OCI-LY1 (cell line): ENCODE results near the gene COP1.

Source experiments
- H2AFZ ChIP-seq: fragments of 200-600 bp; sonication (generic), shearing (Covaris generic); 2 replicates; pipeline ENCODE4 v1.6.0; 2014; ENCODE audit warnings: antibody characterized with exemption, mild to moderate bottlenecking, low read length
- H3F3A ChIP-seq: fragments of 200-600 bp; sonication (generic), shearing (Covaris generic); 2 replicates; pipeline ENCODE4 v1.6.0; 2014; ENCODE audit warnings: mild to moderate bottlenecking, antibody characterized with exemption, low read length, moderate library complexity; ENCODE audit not compliant: insufficient read depth
- H3K27ac ChIP-seq: fragments of 200-600 bp; sonication (generic); 2 replicates; pipeline ENCODE4 v1.5.1; 2014; ENCODE audit warnings: low read length, mixed run types, mild to moderate bottlenecking, low read depth; ENCODE audit not compliant: poor library complexity, severe bottlenecking
- H3K27me3 ChIP-seq: fragments of 200-600 bp; sonication (generic); 2 replicates; pipeline ENCODE4 v1.6.0; 2014; ENCODE audit warnings: antibody characterized with exemption, mild to moderate bottlenecking, low read length, moderate library complexity; ENCODE audit not compliant: insufficient read depth
- H3K36me3 ChIP-seq: fragments of 200-600 bp; sonication (generic); 2 replicates; pipeline ENCODE4 v1.6.1; 2014; ENCODE audit warnings: mild to moderate bottlenecking, antibody characterized with exemption, low read length, moderate library complexity, mixed read lengths; ENCODE audit not compliant: insufficient read depth
- H3K4me1 ChIP-seq: fragments of 200-600 bp; sonication (generic); 2 replicates; pipeline ENCODE4 v1.5.1; 2014; ENCODE audit warnings: mild to moderate bottlenecking, low read length, moderate library complexity; ENCODE audit not compliant: insufficient read depth, severe bottlenecking
- H3K4me2 ChIP-seq: fragments of 200-600 bp; sonication (generic), shearing (Covaris generic); 2 replicates; pipeline ENCODE4 v1.6.1; 2014; ENCODE audit warnings: low read length
- H3K4me3 ChIP-seq: fragments of 200-600 bp; sonication (generic); 2 replicates; pipeline ENCODE4 v1.5.1; 2014; ENCODE audit warnings: low read length, low read depth, mild to moderate bottlenecking, mixed read lengths; ENCODE audit not compliant: poor library complexity, severe bottlenecking
- H3K79me2 ChIP-seq: fragments of 200-600 bp; shearing (Covaris generic); 2 replicates; pipeline ENCODE4 v1.6.1; 2016; ENCODE audit warnings: mixed run types, low read length, mixed read lengths; ENCODE audit not compliant: insufficient read depth
- H3K9ac ChIP-seq: fragments of 200-600 bp; sonication (generic), shearing (Covaris generic); 2 replicates; pipeline ENCODE4 v1.6.1; 2014; ENCODE audit warnings: mild to moderate bottlenecking, low read length, mixed read lengths
- H3K9me2 ChIP-seq: fragments of 200-600 bp; sonication (generic), shearing (Covaris generic); 2 replicates; pipeline ENCODE4 v1.6.1; 2014; ENCODE audit warnings: low read depth, mild to moderate bottlenecking, low read length, mixed read lengths
- H3K9me3 ChIP-seq: fragments of 200-600 bp; shearing (Covaris generic); 2 replicates; pipeline ENCODE4 v1.6.1; 2014; ENCODE audit warnings: low read length, mixed read lengths
- H4K20me1 ChIP-seq: fragments of 200-600 bp; sonication (generic), shearing (Covaris generic); 2 replicates; pipeline ENCODE4 v1.6.0; 2016; ENCODE audit warnings: mild to moderate bottlenecking, low read length; ENCODE audit not compliant: insufficient read depth
- EZH2 ChIP-seq: fragments of 200-600 bp; sonication (generic), shearing (Covaris generic); IDR thresholded peaks from 2 replicates; pipeline ENCODE4 v1.8.0; 2017; ENCODE audit warnings: borderline replicate concordance, mixed run types, mild to moderate bottlenecking, antibody characterized with exemption, low read length, moderate library complexity, mixed read lengths
- TF ChIP-seq, protein P1 (sequence below): fragments of 200-600 bp; sonication (generic), shearing (Covaris generic); IDR thresholded peaks from 2 replicates; pipeline ENCODE4 v1.5.1; 2017; ENCODE audit warnings: mild to moderate bottlenecking, antibody characterized with exemption, low read length, moderate library complexity, mixed read lengths

Gene COP1

DNA sequence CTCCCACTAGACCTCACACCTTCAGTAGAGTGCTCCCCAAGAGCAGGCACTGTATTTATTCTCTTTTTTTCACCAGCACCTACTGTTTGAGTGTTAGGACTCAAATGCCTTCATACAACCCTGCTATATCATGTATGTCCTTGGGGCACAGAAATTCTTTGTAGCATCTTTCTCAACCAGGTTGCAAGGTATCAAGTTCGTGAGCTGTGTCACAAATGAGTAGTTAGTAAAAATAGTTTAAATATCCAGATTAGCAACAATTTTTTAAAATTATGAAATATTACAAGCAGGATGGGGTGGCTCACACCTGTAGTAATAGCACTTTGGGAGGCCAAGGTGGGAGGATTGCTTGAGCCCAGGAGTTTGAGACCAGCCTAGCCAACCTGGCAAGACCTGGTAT is 311.1 kb downstream of the COP1 start:
- Histone ChIP-seq H3K36me3 (no peaks in the 10 kb centered on the region), H3F3A (no peaks in the 10 kb centered on the region), H3K27me3 (no peaks in the 10 kb centered on the region), H2AFZ (no peak overlapping the region), H3K9me3 (no peaks in the 10 kb centered on the region), H3K9me2 (no peaks in the 10 kb centered on the region), H3K27ac (no peak overlapping the region), H3K4me1 (no peaks in the 10 kb centered on the region), H3K4me3 (no peak overlapping the region), H4K20me1 (no peaks in the 10 kb centered on the region), H3K4me2 (no peak overlapping the region), H3K79me2 (no peaks in the 10 kb centered on the region), H3K9ac (no peak overlapping the region)
- TF ChIP-seq, protein P1, sequence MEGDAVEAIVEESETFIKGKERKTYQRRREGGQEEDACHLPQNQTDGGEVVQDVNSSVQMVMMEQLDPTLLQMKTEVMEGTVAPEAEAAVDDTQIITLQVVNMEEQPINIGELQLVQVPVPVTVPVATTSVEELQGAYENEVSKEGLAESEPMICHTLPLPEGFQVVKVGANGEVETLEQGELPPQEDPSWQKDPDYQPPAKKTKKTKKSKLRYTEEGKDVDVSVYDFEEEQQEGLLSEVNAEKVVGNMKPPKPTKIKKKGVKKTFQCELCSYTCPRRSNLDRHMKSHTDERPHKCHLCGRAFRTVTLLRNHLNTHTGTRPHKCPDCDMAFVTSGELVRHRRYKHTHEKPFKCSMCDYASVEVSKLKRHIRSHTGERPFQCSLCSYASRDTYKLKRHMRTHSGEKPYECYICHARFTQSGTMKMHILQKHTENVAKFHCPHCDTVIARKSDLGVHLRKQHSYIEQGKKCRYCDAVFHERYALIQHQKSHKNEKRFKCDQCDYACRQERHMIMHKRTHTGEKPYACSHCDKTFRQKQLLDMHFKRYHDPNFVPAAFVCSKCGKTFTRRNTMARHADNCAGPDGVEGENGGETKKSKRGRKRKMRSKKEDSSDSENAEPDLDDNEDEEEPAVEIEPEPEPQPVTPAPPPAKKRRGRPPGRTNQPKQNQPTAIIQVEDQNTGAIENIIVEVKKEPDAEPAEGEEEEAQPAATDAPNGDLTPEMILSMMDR: no peak
- TF ChIP-seq EZH2: no peak
